Osteoblast (primary cell): ENCODE data around the gene RNGTT. TPM values are rescaled to one million over a fixed set of nuclear protein-coding genes. Genes with fewer than 3 reads are reported as not detected.

ENCODE experiments used
- DNase-seq: peaks from one replicate; pipeline ENCODE4 v3.0.0; 2011; ENCODE audit warnings: low spot score, mixed read lengths; ENCODE audit not compliant: insufficient read length; ENCODE audit errors: missing footprints
- H2AFZ ChIP-seq: 2 replicates; pipeline ENCODE4 v1.6.0; 2011; ENCODE audit warnings: mild to moderate bottlenecking, low read length
- H3K27ac ChIP-seq: 2 replicates; pipeline ENCODE4 v1.5.1; 2011; ENCODE audit warnings: mild to moderate bottlenecking, low read depth, low read length, moderate library complexity
- H3K27me3 ChIP-seq: 2 replicates; pipeline ENCODE4 v1.6.0; 2012; ENCODE audit warnings: mild to moderate bottlenecking, control low read depth, inconsistent platforms, low read length, moderate library complexity; ENCODE audit not compliant: insufficient read depth
- H3K36me3 ChIP-seq: 2 replicates; pipeline ENCODE4 v1.5.1; 2011; ENCODE audit warnings: mild to moderate bottlenecking, low read length, control low read depth, moderate library complexity; ENCODE audit not compliant: insufficient read depth
- H3K4me1 ChIP-seq: 2 replicates; pipeline ENCODE4 v1.5.1; 2011; ENCODE audit warnings: mild to moderate bottlenecking, low read length, control low read depth, moderate library complexity; ENCODE audit not compliant: insufficient read depth
- H3K4me2 ChIP-seq: 2 replicates; pipeline ENCODE4 v1.6.0; 2011; ENCODE audit warnings: mild to moderate bottlenecking, low read length; ENCODE audit not compliant: insufficient read depth
- H3K4me3 ChIP-seq: fragments of 200-600 bp; sonication (generic); 3 replicates; pipeline ENCODE4 v1.5.1; 2012; ENCODE audit warnings: mild to moderate bottlenecking, low read length, inconsistent platforms; ENCODE audit not compliant: insufficient read depth
- H3K79me2 ChIP-seq: 2 replicates; pipeline ENCODE4 v1.6.0; 2012; ENCODE audit warnings: mild to moderate bottlenecking, low read length, control low read depth, inconsistent platforms; ENCODE audit not compliant: insufficient read depth
- H3K9me3 ChIP-seq: 2 replicates; pipeline ENCODE4 v1.5.1; 2011; ENCODE audit warnings: low read depth, low read length, control low read depth
- H4K20me1 ChIP-seq: 2 replicates; pipeline ENCODE4 v1.6.0; 2012; ENCODE audit warnings: mild to moderate bottlenecking, low read length, control low read depth; ENCODE audit not compliant: insufficient read depth
- CTCF ChIP-seq: IDR thresholded peaks from 2 replicates; pipeline ENCODE4 v1.5.1; 2011; ENCODE audit warnings: mild to moderate bottlenecking, low read depth, low read length, moderate library complexity; ENCODE audit errors: extremely low read depth
- total RNA-seq: library from RNA; depleted of rRNA; stranded (reverse); fragments of >200 nt; gene quantifications from 2 replicates; pipeline ENCODE4 v1.2.3, GENCODE V29; 2012

RNGTT gene
- total RNA-seq, 1 donor, result 19.2 TPM

GRCh38 chr6:88662653-88663174 lies 300.7 kb downstream of the RNGTT start:
- no peaks in the 10 kb centered on the region for H3K79me2 ChIP-seq
- no peaks in the 10 kb centered on the region for H3K4me1 ChIP-seq
- no peak for TF ChIP-seq CTCF
- H3K4me3 ChIP-seq, result no peak overlapping the region
- no peak overlapping the region for H3K27ac ChIP-seq
- no peak overlapping the region for H2AFZ ChIP-seq
- H3K4me2 ChIP-seq, result no peak overlapping the region
- H4K20me1 ChIP-seq, result peaks cover 3% of the 10 kb centered on the region
- H3K9me3 ChIP-seq, result no peaks in the 10 kb centered on the region
- DNase-seq, result no peak
- H3K27me3 ChIP-seq, result no peaks in the 10 kb centered on the region
- peaks cover 3% of the 10 kb centered on the region for H3K36me3 ChIP-seq

- DNase-seq, result no peak
- peaks cover 3% of the 10 kb centered on the region for H4K20me1 ChIP-seq
- no peaks in the 10 kb centered on the region for H3K27me3 ChIP-seq
- H3K79me2 ChIP-seq, result no peaks in the 10 kb centered on the region
- no peaks in the 10 kb centered on the region for H3K9me3 ChIP-seq
- peaks cover 3% of the 10 kb centered on the region for H3K36me3 ChIP-seq
- H3K27ac ChIP-seq, result no peak overlapping the region
- no peaks in the 10 kb centered on the region for H3K4me1 ChIP-seq
- no peak overlapping the region for H2AFZ ChIP-seq
- TF ChIP-seq CTCF, result no peak
- no peak overlapping the region for H3K4me3 ChIP-seq
- no peak overlapping the region for H3K4me2 ChIP-seq
These were observed 301.2 kb downstream of the RNGTT start for GRCh38 chr6:88662163-88662580.

GRCh38 chr6:88661136-88661535 lies 302.3 kb downstream of the RNGTT start:
- DNase-seq, result no peak
- no peak for TF ChIP-seq CTCF
- Histone ChIP-seq H3K4me1 (no peaks in the 10 kb centered on the region), H3K9me3 (no peaks in the 10 kb centered on the region), H3K36me3 (peaks cover 3% of the 10 kb centered on the region), H2AFZ (no peak overlapping the region), H3K27ac (no peak overlapping the region), H4K20me1 (peaks cover 3% of the 10 kb centered on the region), H3K27me3 (no peaks in the 10 kb centered on the region), H3K79me2 (no peaks in the 10 kb centered on the region), H3K4me3 (no peak overlapping the region), H3K4me2 (no peak overlapping the region)

- Histone ChIP-seq H3K4me2 (no peak overlapping the region), H3K4me1 (no peaks in the 10 kb centered on the region), H3K27me3 (no peaks in the 10 kb centered on the region), H3K79me2 (no peaks in the 10 kb centered on the region), H3K9me3 (no peaks in the 10 kb centered on the region), H4K20me1 (peaks cover 4% of the 10 kb centered on the region), H3K4me3 (no peak overlapping the region), H2AFZ (no peak overlapping the region), H3K27ac (no peak overlapping the region), H3K36me3 (no peaks in the 10 kb centered on the region)
- no peak for TF ChIP-seq CTCF
- DNase-seq, result no peak
These were observed 307.8 kb downstream of the RNGTT start for GRCh38 chr6:88655586-88655985.
